Lung (tissue), 12 donors: ENCODE data around the gene POFUT1. TPM values are rescaled to one million over a fixed set of nuclear protein-coding genes. Genes with fewer than 3 reads are reported as not detected.
A peak's percentile ranks its signal among the peaks of the same experiment; 100 is the strongest.

Experiments
- ATAC-seq: fragments of 200-7000 bp; cut with Tn5 transposase; one replicate; pipeline ENCODE4 v1.9.1; 2020; ENCODE audit warnings: moderate number of reproducible peaks; ENCODE audit not compliant: insufficient read depth, low FRiP score
- DNase-seq, 3 donors: peaks; one replicate each; pipeline ENCODE4 v3.0.0-alpha.2; 2013 to 2017
- H3K27ac ChIP-seq, 2 donors: one replicate each; pipeline ENCODE4 v1.5.1; 2013; ENCODE audit warnings: mild to moderate bottlenecking in 2 of 2, moderate library complexity in 2 of 2, control low read depth in 1 of 2, inconsistent platforms in 1 of 2, low read depth in 1 of 2, low read length in 1 of 2
- H3K27me3 ChIP-seq, 3 donors: one replicate each; pipeline ENCODE4 v1.5.1; 2013; ENCODE audit warnings: low read length in 2 of 3; ENCODE audit not compliant: control insufficient read depth in 3 of 3, insufficient read depth in 3 of 3
- H3K36me3 ChIP-seq, 4 donors: one replicate each; pipeline ENCODE4 v1.5.1; 2013; ENCODE audit warnings: low read length in 4 of 4, mild to moderate bottlenecking in 1 of 4, moderate library complexity in 1 of 4; ENCODE audit not compliant: control insufficient read depth in 4 of 4, insufficient read depth in 4 of 4
- H3K4me1 ChIP-seq, 5 donors: one replicate each; pipeline ENCODE4 v1.5.1; 2013; ENCODE audit warnings: low read length in 5 of 5, mild to moderate bottlenecking in 2 of 5, moderate library complexity in 1 of 5; ENCODE audit not compliant: control insufficient read depth in 5 of 5, insufficient read depth in 5 of 5
- H3K4me3 ChIP-seq: one replicate; pipeline ENCODE4 v1.5.1; 2013; ENCODE audit warnings: mild to moderate bottlenecking, control low read depth, moderate library complexity
- H3K9ac ChIP-seq, 2 donors: one replicate each; pipeline ENCODE4 v1.5.1; 2013; ENCODE audit warnings: low read length in 2 of 2, control low read depth in 1 of 2; ENCODE audit not compliant: insufficient read depth in 1 of 2
- H3K9me3 ChIP-seq, 4 donors: one replicate each; pipeline ENCODE4 v1.5.1; 2013; ENCODE audit warnings: low read length in 3 of 4, mild to moderate bottlenecking in 1 of 4, moderate library complexity in 1 of 4; ENCODE audit not compliant: control insufficient read depth in 4 of 4, insufficient read depth in 3 of 4
- WGBS, 2 donors: extraction: QIAGEN DNeasy Blood & Tissue Kit; methylation state at CpG; one replicate each; pipeline ENCODE4 v1.1.7; 2013; 5-methylcytosine and 5-hydroxymethylcytosine counted together
- polyA plus RNA-seq, 2 donors: library from polyadenylated mRNA; stranded (reverse); fragments of 200-250 nt; gene quantifications; one replicate each; pipeline ENCODE4 v1.2.1, GENCODE V29; 2013
- total RNA-seq, 2 donors: library from RNA; depleted of rRNA in 1 of 2; stranded (reverse); fragments of >200 nt in 1 of 2; gene quantifications; one replicate each; pipeline ENCODE4 v1.2.1, GENCODE V29; 2014 to 2021
- TF ChIP-seq, protein P1 (sequence below): IDR thresholded peaks from 2 replicates; pipeline ENCODE4 v1.5.1; 2012; ENCODE audit warnings: mild to moderate bottlenecking; ENCODE audit errors: control extremely low read depth, extremely low read depth
- donor health status: control.
- donor health status: control.
- donor health status: Bipolar disorder and iron deficiency.
- donor health status: healthy.
- donor health status: DM: yes; HTN: yes; CAD: no.

The POFUT1 gene
- total and polyA plus RNA-seq, 4 donors: 9.0 to 37.1 (median 21.7) TPM

DNA sequence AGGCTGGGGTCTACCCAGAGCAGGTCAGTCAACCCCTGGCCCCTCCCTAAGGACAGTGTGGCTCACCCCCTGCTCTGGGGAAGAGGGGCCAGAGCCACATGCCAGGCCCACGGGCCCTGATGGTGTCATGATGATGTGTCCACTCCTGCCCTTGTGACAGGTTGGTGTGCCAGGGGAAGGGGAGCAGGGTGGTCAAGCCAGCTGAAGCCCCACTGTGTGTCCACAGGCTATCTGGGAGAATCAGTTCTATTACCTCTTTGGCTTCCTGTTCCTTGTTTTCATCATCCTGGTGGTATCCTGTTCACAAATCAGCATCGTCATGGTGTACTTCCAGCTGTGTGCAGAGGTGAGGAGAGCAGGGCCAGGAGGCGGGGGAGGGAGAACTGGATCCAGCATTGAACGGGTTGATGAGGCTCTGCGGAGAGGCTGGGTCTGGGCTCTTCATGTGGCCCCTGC lies 47.9 kb upstream of the POFUT1 start:
- Histone ChIP-seq H3K9me3 (no peaks in the 10 kb centered on the region), H3K27ac (no peak overlapping the region), H3K36me3 (peaks cover 15 to 46% (median 31%) of the 10 kb centered on the region in 4 donors), H3K4me3 (no peak overlapping the region), H3K9ac (no peak overlapping the region), H3K4me1 (peaks cover 0 to 10% (median 3%) of the 10 kb centered on the region in 5 donors), H3K27me3 (no peaks in the 10 kb centered on the region)
- ATAC-seq (no peak), DNase-seq (no peak)
- 72 to 83% methylated on average over 5 of the region's 5 CpGs for WGBS, 2 donors
- TF ChIP-seq, protein P1, sequence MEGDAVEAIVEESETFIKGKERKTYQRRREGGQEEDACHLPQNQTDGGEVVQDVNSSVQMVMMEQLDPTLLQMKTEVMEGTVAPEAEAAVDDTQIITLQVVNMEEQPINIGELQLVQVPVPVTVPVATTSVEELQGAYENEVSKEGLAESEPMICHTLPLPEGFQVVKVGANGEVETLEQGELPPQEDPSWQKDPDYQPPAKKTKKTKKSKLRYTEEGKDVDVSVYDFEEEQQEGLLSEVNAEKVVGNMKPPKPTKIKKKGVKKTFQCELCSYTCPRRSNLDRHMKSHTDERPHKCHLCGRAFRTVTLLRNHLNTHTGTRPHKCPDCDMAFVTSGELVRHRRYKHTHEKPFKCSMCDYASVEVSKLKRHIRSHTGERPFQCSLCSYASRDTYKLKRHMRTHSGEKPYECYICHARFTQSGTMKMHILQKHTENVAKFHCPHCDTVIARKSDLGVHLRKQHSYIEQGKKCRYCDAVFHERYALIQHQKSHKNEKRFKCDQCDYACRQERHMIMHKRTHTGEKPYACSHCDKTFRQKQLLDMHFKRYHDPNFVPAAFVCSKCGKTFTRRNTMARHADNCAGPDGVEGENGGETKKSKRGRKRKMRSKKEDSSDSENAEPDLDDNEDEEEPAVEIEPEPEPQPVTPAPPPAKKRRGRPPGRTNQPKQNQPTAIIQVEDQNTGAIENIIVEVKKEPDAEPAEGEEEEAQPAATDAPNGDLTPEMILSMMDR: no peak

DNA sequence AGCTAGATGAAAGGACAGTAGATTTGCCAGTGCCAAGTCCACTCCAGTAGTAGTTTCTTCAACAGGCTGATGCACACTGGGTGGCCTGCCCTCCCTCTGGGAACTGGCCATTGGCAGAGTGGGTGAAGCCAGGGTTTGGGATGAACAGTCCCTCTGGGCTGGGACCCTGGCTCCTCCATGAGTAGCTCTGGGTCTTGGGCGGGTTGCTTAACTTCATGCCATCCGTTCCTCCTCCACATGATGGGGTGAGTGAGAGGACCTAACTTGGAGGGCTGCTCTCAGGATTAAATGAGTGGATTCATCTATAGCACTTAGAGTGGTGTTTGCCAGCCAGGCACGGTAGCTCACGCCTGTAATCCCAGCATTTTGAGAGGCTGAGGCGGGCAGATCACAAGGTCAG lies 47.3 kb upstream of the POFUT1 start:
- DNase-seq (no peak), ATAC-seq (no peak)
- H3K36me3 ChIP-seq: peaks cover 15 to 52% (median 29%) of the 10 kb centered on the region in 4 donors

DNA sequence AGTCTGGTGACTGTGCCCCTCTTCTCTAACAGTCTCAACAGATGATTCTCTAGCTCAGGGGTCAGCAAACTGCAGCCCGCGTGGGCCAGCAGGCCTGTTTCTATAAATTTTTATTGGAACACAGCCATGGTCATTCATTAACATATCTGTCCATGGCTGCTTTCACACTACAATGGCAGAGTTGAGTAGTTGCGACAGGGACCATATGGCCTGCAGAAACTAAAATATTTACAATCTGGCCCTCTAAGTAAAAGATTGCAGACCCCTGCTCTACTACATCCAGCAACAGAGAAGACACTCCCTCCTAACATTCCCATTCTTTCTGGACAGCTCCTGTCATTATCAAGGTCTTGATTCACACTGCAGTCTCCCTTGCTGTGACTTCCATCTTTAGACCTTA lies 45.3 kb upstream of the POFUT1 start:
- no peak overlapping the region for H3K27ac ChIP-seq
- no peaks in the 10 kb centered on the region for H3K9me3 ChIP-seq
- no peak for ATAC-seq
- H3K4me1 ChIP-seq: peaks cover 0 to 12% (median 0%) of the 10 kb centered on the region in 5 donors
- 84 to 89% methylated on average over 3 of the region's 3 CpGs for WGBS, 2 donors
- no peak overlapping the region for H3K9ac ChIP-seq
- H3K4me3 ChIP-seq: no peak overlapping the region
- peaks cover 21 to 66% (median 33%) of the 10 kb centered on the region in 4 donors for H3K36me3 ChIP-seq
- DNase-seq: peak; percentile 63 to 80 (median 69)
- no peaks in the 10 kb centered on the region for H3K27me3 ChIP-seq
- TF ChIP-seq, protein P1: no peak

More for the DNA sequence above, 47.3 kb upstream of the POFUT1 start:
- Histone ChIP-seq H3K4me1 (peaks cover 0 to 10% (median 2%) of the 10 kb centered on the region in 5 donors), H3K9ac (no peak overlapping the region), H3K4me3 (no peak overlapping the region), H3K27me3 (no peaks in the 10 kb centered on the region), H3K27ac (no peak overlapping the region), H3K9me3 (no peaks in the 10 kb centered on the region)
- 95 to 97% methylated on average over 5 of the region's 5 CpGs for WGBS, 2 donors
- TF ChIP-seq, protein P1: no peak

DNA sequence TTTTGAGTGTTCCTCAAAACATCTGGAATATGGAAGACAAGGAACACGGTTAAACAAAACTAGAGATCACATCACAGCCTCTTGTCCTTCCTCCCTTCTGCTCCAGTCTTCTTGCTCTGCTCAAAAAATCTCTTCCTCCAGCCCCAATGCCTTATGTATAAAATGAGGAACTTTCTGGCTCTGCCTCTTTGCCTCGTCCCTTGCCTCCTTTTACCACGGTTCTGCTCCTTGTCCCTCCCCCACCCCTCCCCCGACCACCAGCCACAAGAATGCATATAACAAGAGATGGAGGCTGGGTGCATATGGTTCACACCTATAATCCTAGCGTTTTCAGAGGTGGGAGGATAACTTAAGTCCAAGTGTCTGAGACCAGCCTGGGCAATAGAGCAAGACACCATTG lies 43.7 kb upstream of the POFUT1 start:
- TF ChIP-seq, protein P1: no peak
- WGBS, 2 donors: 66 to 78% methylated on average over 5 of the region's 5 CpGs
- no peak for ATAC-seq
- Histone ChIP-seq H3K4me1 (peaks cover 0 to 12% (median 3%) of the 10 kb centered on the region in 5 donors), H3K27ac (no peak overlapping the region), H3K9ac (no peak overlapping the region), H3K36me3 (peaks cover 21 to 52% (median 28%) of the 10 kb centered on the region in 4 donors), H3K9me3 (no peaks in the 10 kb centered on the region), H3K27me3 (no peaks in the 10 kb centered on the region), H3K4me3 (no peak overlapping the region)
- no peak for DNase-seq
